Keratinocyte (primary cell): ENCODE measurements around the gene SLC66A2.

Experiments
- CTCF ChIP-seq, 3 experiments: IDR thresholded peaks in 1 of 3; conservative IDR thresholded peaks in 1 of 3; optimal IDR thresholded peaks in 1 of 3; 2 replicates in 2 of 3; 3 replicates in 1 of 3; pipeline versions ENCODE3 to v1.5.1; 2011; ENCODE audit warnings: low read length in 3 of 3, mild to moderate bottlenecking in 3 of 3, moderate library complexity in 2 of 3, control low read depth in 1 of 3, inconsistent platforms in 1 of 3; ENCODE audit not compliant: insufficient read depth in 2 of 3; ENCODE audit errors: extremely low read depth in 1 of 3
- EZH2 ChIP-seq: IDR thresholded peaks from one replicate; pipeline ENCODE4 v1.6.1; 2012; ENCODE audit warnings: inconsistent platforms, mild to moderate bottlenecking, low read length, moderate library complexity

- TF ChIP-seq CTCF (optimal IDR thresholded peaks at IDR 0.05 in 1 of 3, IDR thresholded peaks at IDR 0.05 in 1 of 3, conservative IDR thresholded peaks at IDR 0.05 in 1 of 3; ENCODE audit: extremely low read depth in 1 of 3, insufficient read depth in 2 of 3, low read length in 3 of 3) = peak in 1 of 3 experiments; percentile 44
- no peak for TF ChIP-seq EZH2
These were observed 13.1 kb upstream of the SLC66A2 start, which contains the start of gene HSBP1L1 for GRCh38 chr18:79964330-79965118.
